ENCODE results near the gene RCAN1.

RCAN1 gene

GRCh38 chr21:34614628-34615486 lies at the start of gene RCAN1:
Gene RCAN1 (minus strand): TSS chr21:34615113. CDS start chr21:34615011, 102 bp downstream.
- peak; percentile 96 for DNase-seq (ENCODE audit: low spot score)

GRCh38 chr21:34661848-34662247 lies 46.9 kb upstream of the RCAN1 start:
- DNase-seq (ENCODE audit: low spot score) = no peak

GRCh38 chr21:34653522-34653921 lies 38.6 kb upstream of the RCAN1 start:
- no peak for DNase-seq (ENCODE audit: low spot score)

- no peak for DNase-seq (ENCODE audit: low spot score)
Observed at GRCh38 chr21:34651642-34652041, 36.7 kb upstream of the RCAN1 start.

- DNase-seq (ENCODE audit: low spot score) = no peak
Observed at GRCh38 chr21:34650861-34651431, 36.0 kb upstream of the RCAN1 start.

GRCh38 chr21:34649400-34649799 lies 34.5 kb upstream of the RCAN1 start:
- DNase-seq (ENCODE audit: low spot score) = no peak

GRCh38 chr21:34648739-34649297 lies 33.9 kb upstream of the RCAN1 start:
- DNase-seq (ENCODE audit: low spot score) = no peak

- DNase-seq (ENCODE audit: low spot score) = no peak
Observed at GRCh38 chr21:34647555-34647954, 32.6 kb upstream of the RCAN1 start.

GRCh38 chr21:34644825-34645224 lies 29.9 kb upstream of the RCAN1 start:
- DNase-seq (ENCODE audit: low spot score) = no peak

- peak; percentile 55 for DNase-seq (ENCODE audit: low spot score)
Observed at GRCh38 chr21:34642211-34643075, 27.5 kb upstream of the RCAN1 start.

- peak; percentile 74 for DNase-seq (ENCODE audit: low spot score)
Observed at GRCh38 chr21:34640858-34641257, 25.9 kb upstream of the RCAN1 start.

- no peak for DNase-seq (ENCODE audit: low spot score)
Observed at GRCh38 chr21:34639882-34640788, 25.2 kb upstream of the RCAN1 start.

- DNase-seq (ENCODE audit: low spot score) = no peak
Observed at GRCh38 chr21:34639250-34639649, 24.3 kb upstream of the RCAN1 start.

- no peak for DNase-seq (ENCODE audit: low spot score)
Observed at GRCh38 chr21:34636961-34637360, 22.0 kb upstream of the RCAN1 start.

- no peak for DNase-seq (ENCODE audit: low spot score)
Observed at GRCh38 chr21:34635307-34635706, 20.4 kb upstream of the RCAN1 start.

- no peak for DNase-seq (ENCODE audit: low spot score)
Observed at GRCh38 chr21:34632498-34632897, 17.6 kb upstream of the RCAN1 start.

- DNase-seq (ENCODE audit: low spot score) = peak; percentile 81
Observed at GRCh38 chr21:34630536-34631143, 15.7 kb upstream of the RCAN1 start.

GRCh38 chr21:34626131-34626530 lies 11.2 kb upstream of the RCAN1 start:
- no peak for DNase-seq (ENCODE audit: low spot score)

GRCh38 chr21:34625030-34625593 lies 10.2 kb upstream of the RCAN1 start:
- no peak for DNase-seq (ENCODE audit: low spot score)

GRCh38 chr21:34623516-34623915 lies 8.6 kb upstream of the RCAN1 start:
- DNase-seq (ENCODE audit: low spot score) = no peak

Measured in GM03348 (cell line).